ENCODE measurements around the gene HIPK4. TPM values are rescaled to one million over a fixed set of nuclear protein-coding genes. Genes with fewer than 3 reads are reported as not detected.

HIPK4 gene
- total and polyA plus RNA-seq, 9 of the 15 experiments (the other 6 are each of a cell fraction or from before 2014, with no cell fraction given): 0.06 to 0.09 TPM; not detected in 7

- no peaks in the 10 kb centered on the region for H3K79me2 ChIP-seq (ENCODE audit: control insufficient read depth, insufficient read depth, low read length)
- no peaks in the 10 kb centered on the region for H3K9me1 ChIP-seq (ENCODE audit: control insufficient read depth, insufficient read depth, low read length)
- peaks cover 0 to 14% of the 10 kb centered on the region in 2 experiments; a peak in 3 of 5 replicates for H3K27me3 ChIP-seq (ENCODE audit: control insufficient read depth in 2 of 2, insufficient read depth in 2 of 2, low read length in 2 of 2)
- FAIRE-seq (no peak), ATAC-seq (no peak), DNase-seq (ENCODE audit: extremely low read depth in 1 of 4, low spot score in 3 of 4) (no peak)
- WGBS (ENCODE audit: insufficient coverage, low coverage, missing lambda C conversion rate): 45% methylated on average over 10 of the region's 10 CpGs
- H3K36me3 ChIP-seq (ENCODE audit: control insufficient read depth, insufficient read depth, low read length): no peaks in the 10 kb centered on the region
- no peak overlapping the region for H2AFZ ChIP-seq (ENCODE audit: low read depth, low read length)
- ChIA-PET POLR2A (interaction anchor here (1.4 kb wide), 1 partner anchor 9 kb away, joined by 4 read pairs; no protein-coding TSS in a partner anchor), CTCF (ENCODE audit: low intra/inter-chr PET ratio) (no interaction called here)
- peaks cover under 1 to 18% of the 10 kb centered on the region in 2 experiments; a peak in 3 of 5 replicates for H3K4me1 ChIP-seq (replicated peaks in 1 of 2; ENCODE audit: control insufficient read depth in 2 of 2, insufficient read depth in 2 of 2, low read length in 2 of 2)
- TF ChIP-seq TOE1 (IDR thresholded peaks at IDR 0.05; ENCODE audit: borderline replicate concordance): no peak
- TF ChIP-seq TOE1 (CRISPR knock-in tag; IDR thresholded peaks at IDR 0.05; ENCODE audit: borderline replicate concordance, low read depth): no peak
- no peak for TF ChIP-seq CBFA2T2 (conservative IDR thresholded peaks at IDR 0.05)
- TF ChIP-seq BACH1 (tag; IDR thresholded peaks at IDR 0.05): no peak
- no peaks in the 10 kb centered on the region for H3K9me3 ChIP-seq (replicated peaks; ENCODE audit: control insufficient read depth, insufficient read depth, low read depth, low read length)
- no peak overlapping the region for H3K9ac ChIP-seq (ENCODE audit: insufficient read depth in 1 of 2, low read depth in 2 of 2, low read length in 2 of 2)
- no peaks in the 10 kb centered on the region for H4K20me1 ChIP-seq (replicated peaks; ENCODE audit: control insufficient read depth, insufficient read depth, low read length)
- no peak overlapping the region for H3K27ac ChIP-seq (ENCODE audit: extremely low read depth, low read depth, low read length)
- in situ Hi-C loops (cut with MboI) (no loop called here), intact Hi-C loops (cut with micrococcal nuclease) (no loop called here)
- no peak overlapping the region for H3K4me3 ChIP-seq
- no TSS peak for BruUV-seq (replicated peaks)
- H3K4me2 ChIP-seq (ENCODE audit: insufficient read depth, low read length): no peak overlapping the region
Observed at GRCh38 chr19:40387155-40387554, 2.8 kb downstream of the HIPK4 start.

GRCh38 chr19:40383668-40384248 is 6.2 kb downstream of the HIPK4 start:
- ChIA-PET CTCF (ENCODE audit: low intra/inter-chr PET ratio) (no interaction called here), POLR2A (interaction anchor here (0.6 to 1.3 kb wide), 2 partner anchors 12 to 155 kb away, joined by 4 read pairs; no protein-coding TSS in a partner anchor)
- no TSS peak for BruUV-seq (replicated peaks)
- peaks cover 1% of the 10 kb centered on the region; the same call in 2 of the 3 replicates for H3K36me3 ChIP-seq (ENCODE audit: control insufficient read depth, insufficient read depth, low read length)
- H3K9ac ChIP-seq (ENCODE audit: insufficient read depth in 1 of 2, low read depth in 2 of 2, low read length in 2 of 2): no peak overlapping the region
- no peaks in the 10 kb centered on the region for H3K79me2 ChIP-seq (ENCODE audit: control insufficient read depth, insufficient read depth, low read length)
- H2AFZ ChIP-seq (ENCODE audit: low read depth, low read length): no peak overlapping the region
- TF ChIP-seq KLF10 (CRISPR knock-in tag; IDR thresholded peaks at IDR 0.05) (no peak), BRD9 (IDR thresholded peaks at IDR 0.05; ENCODE audit: low read depth, partially characterized antibody) (no peak), RBM34 (IDR thresholded peaks at IDR 0.05; ENCODE audit: borderline replicate concordance, insufficient read depth, low read length) (no peak), MEIS2 (IDR thresholded peaks at IDR 0.05; ENCODE audit: partially characterized antibody) (no peak), ZKSCAN1 (IDR thresholded peaks at IDR 0.05; ENCODE audit: low read depth, low read length) (no peak), ARID1B (IDR thresholded peaks at IDR 0.05) (no peak), MAZ (CRISPR knock-in tag; conservative IDR thresholded peaks at IDR 0.05 in 1 of 2, IDR thresholded peaks at IDR 0.05 in 1 of 2) (no peak), HDAC1 (IDR thresholded peaks at IDR 0.05) (no peak), SNRNP70 (optimal IDR thresholded peaks at IDR 0.05; ENCODE audit: low read depth, low read length) (no peak)
- H4K20me1 ChIP-seq (replicated peaks; ENCODE audit: control insufficient read depth, insufficient read depth, low read length): 0 out of 2 replicates have a peak, but pooled peaks cover under 1% of the 10 kb centered on the region
- intact Hi-C loops (cut with micrococcal nuclease) (no loop called here), in situ Hi-C loops (cut with MboI) (no loop called here)
- H3K27ac ChIP-seq (ENCODE audit: extremely low read depth, low read depth, low read length): no peak overlapping the region
- H3K27me3 ChIP-seq (ENCODE audit: control insufficient read depth in 2 of 2, insufficient read depth in 2 of 2, low read length in 2 of 2): peaks cover 0 to 14% of the 10 kb centered on the region in 2 experiments; a peak in 3 of 5 replicates
- peaks cover 0 to 23% of the 10 kb centered on the region in 2 experiments; a peak in 2 of 5 replicates for H3K4me1 ChIP-seq (replicated peaks in 1 of 2; ENCODE audit: control insufficient read depth in 2 of 2, insufficient read depth in 2 of 2, low read length in 2 of 2)
- no peak for ATAC-seq
- no peak for FAIRE-seq
- 68% methylated on average over 24 of the region's 28 CpGs for WGBS (ENCODE audit: insufficient coverage, low coverage, missing lambda C conversion rate)
- DNase-seq (ENCODE audit: extremely low read depth in 1 of 4, low spot score in 3 of 4): no peak
- no peaks in the 10 kb centered on the region for H3K9me3 ChIP-seq (replicated peaks; ENCODE audit: control insufficient read depth, insufficient read depth, low read depth, low read length)
- H3K4me2 ChIP-seq (ENCODE audit: insufficient read depth, low read length): no peak overlapping the region
- no peaks in the 10 kb centered on the region for H3K9me1 ChIP-seq (ENCODE audit: control insufficient read depth, insufficient read depth, low read length)
- H3K4me3 ChIP-seq: no peak overlapping the region

Data from K562 (cell line).